ENCODE measurements around the gene FRAT2.

Gene FRAT2

DNA sequence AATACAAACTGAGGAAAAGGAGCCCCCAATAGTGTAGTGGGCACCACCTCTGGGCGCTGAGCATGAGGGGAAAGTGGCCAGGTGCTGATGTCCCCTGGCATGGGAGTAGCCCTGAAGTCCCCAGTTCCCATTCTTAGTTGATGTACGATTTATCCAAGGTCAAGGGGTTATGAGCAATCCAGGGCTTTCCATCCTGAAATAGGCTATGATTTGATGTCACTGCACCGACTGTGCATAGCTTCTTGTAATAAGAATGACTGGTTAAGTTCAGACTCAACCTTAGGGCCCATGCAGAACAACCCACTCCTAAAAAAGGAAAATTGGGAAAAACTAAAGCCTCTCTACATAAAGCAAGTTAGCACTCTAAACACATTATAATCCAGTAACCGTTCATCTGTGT lies 11.0 kb downstream of the FRAT2 start:
- DNase-seq, result no peak

DNA sequence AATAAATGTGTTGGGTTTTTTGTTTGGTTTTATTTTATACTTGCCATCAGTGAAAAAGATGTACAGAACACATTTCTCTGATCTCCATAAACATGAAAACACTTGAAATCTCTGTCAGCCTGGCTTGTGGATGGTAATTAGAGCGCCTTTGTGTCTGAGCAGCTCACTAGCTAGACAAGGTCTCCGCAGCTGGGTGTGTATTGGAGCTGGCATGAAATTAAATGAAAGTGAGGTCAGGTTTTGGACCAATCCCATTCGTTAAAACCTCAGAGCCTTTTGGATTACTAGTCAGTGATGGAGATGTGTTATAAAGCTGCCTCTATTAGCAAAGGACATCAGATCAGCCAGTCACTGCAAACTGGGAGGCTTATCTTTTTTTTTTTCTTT lies 12.7 kb downstream of the FRAT2 start:
- DNase-seq, result no peak

DNA sequence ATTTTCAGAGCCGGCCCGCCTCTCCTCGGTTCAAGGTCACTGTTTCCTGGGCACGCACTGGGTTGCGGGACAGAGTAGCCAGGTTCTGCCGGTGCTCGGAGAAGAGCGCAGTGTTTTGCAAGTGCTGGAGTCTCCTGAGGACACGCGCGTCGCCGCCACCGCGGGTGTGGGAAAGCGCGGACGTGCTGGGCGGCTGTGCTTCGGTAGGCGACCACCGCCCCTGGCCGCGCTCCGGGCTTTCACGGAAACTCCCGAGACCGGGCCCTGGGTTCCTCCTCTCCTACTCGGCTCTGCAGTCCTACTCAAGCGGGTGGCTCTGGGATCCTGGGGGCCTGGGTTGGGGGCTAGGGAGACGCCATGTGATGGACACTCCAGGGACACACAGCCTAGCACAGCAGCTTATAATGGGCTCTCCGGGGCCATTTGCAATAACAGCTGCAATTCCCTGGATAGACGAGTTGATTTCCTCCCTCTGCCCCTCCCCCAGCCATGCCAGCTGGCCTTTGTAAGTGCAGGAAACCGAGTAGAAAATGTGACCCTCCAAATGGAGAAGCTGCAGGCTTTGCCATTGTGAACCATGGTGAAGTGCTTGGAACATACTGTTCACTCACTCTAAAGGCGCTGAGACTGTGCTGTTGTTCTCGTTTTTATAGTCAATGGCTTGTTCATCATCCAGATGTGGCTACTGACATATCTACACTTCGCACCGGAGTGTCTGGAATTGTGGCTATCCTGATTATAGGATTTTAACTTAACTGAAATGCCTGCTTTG lies 13.3 kb downstream of the FRAT2 start:
- DNase-seq, result no peak

GRCh38 chr10:97320480-97321031 lies 14.0 kb downstream of the FRAT2 start:
- peak; percentile 25 for DNase-seq

DNA sequence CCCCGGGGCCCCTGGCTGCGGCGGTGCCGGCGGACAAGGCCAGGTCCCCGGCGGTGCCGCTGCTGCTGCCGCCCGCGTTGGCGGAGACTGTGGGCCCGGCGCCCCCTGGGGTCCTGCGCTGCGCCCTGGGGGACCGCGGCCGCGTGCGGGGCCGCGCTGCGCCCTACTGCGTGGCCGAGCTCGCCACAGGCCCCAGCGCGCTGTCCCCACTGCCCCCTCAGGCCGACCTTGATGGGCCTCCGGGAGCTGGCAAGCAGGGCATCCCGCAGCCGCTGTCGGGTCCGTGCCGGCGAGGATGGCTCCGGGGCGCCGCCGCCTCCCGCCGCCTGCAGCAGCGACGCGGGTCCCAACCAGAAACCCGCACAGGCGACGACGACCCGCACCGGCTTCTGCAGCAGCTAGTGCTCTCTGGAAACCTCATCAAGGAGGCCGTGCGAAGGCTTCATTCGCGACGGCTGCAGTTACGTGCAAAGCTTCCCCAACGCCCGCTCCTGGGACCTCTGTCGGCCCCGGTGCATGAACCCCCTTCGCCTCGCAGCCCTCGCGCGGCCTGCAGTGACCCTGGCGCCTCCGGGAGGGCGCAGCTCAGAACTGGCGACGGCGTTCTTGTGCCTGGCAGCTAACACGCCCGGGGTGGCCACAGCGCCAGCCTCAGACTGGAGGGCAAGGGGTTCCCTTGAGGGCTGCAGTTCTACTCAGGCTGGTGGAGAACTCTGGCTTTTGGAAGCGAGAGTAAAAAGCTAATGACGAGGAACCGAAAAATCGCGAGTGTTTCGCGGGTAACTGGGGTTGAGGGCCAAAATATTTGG lies 14.7 kb downstream of the FRAT2 start:
- peak; percentile 62 for DNase-seq

- DNase-seq, result peak; percentile 87
Observed at GRCh38 chr10:97318772-97319651, 15.5 kb downstream of the FRAT2 start, which contains the start of gene FRAT1. FRAT1 (plus strand) TSS chr10:97319271; CDS start chr10:97319454, 183 bp downstream.

DNA sequence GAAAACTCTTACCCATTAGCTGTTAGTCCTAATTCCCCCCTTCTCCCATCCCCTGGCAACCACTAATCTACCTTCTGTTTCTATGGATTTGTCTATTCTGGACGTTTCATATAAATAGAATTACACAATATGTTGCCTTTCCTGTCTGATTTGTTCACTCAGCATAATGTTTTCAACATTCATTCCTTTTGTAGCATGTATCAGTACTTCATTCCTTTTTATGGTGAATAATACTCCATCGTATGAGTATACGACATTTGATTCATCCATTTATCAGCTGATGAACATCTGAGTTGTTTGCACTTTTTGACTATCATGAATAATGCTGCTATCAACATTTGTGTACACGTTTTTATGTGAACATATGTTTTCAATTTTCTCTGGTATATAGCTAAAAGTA lies 19.9 kb downstream of the FRAT2 start:
- no peak for DNase-seq

- DNase-seq, result no peak
Observed at GRCh38 chr10:97312897-97313296, 21.6 kb downstream of the FRAT2 start.

DNA sequence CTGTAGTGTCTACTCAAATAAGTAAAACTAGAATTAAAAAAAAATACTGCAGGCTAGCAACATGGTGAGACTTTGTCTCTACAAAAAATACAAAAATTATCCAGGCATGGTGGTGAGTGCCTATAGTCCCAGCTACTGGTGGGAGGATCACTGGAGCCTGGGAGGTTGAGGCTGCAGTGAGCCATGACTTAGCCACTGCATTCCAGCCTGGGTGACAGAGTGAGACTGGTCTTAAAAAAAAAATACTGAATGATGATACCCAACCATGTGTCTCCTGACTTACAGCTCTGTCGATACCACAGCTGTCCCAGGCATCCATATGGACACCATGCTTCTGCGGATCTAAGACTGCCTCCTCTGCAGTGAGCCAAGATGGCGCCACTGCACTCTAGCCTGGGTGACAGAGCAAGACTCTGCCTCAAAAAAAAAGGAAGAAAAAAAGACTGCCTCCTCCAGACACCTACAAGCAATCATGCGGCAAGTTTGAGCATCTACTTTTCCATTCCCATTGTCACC lies 23.4 kb downstream of the FRAT2 start:
- DNase-seq, result no peak

DNA sequence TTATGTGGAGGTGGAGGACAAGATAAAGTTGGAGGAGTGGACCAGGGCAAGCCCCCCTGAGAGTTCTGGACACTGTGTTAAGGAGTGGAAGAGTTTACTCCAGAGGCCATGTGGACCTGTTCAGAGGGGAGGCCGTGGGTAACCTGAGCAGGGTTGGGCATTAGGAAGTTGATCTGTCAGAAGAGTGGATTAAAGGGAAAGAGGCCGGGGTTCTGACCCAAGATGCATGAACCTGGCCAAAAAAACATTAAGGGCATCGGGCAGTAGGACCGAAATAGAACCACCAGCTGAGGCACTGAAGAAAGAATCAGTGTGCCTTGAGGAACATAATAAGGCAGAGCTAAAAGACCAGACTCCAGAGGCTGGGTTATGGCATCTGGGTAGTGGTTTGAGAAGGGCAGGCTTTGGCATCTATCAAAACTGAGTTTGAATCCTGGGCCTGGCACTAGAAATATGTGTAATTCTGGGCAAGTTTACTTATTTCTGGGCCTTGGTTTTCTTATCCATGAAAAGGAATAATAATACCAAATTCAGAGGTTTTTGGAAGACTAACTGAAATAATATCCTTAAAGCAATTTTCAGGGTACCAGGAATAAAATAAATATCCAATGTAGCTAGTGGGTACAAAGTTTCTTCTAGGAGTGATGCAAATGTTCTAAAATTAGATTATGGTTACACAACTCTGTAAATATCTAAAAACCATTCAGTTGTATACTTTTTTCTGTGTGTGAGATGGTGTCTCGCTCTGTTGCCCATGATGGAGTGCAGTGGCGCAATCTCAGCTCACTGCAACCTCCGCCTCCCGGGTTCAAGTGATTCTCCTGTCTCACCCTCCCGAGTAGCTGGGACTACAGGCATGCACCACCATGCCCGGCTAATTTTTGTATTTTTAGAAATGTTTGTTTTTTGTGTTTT lies 26.4 kb downstream of the FRAT2 start:
- DNase-seq, result no peak

GRCh38 chr10:97307441-97307840 lies 27.1 kb downstream of the FRAT2 start:
- DNase-seq, result no peak

DNA sequence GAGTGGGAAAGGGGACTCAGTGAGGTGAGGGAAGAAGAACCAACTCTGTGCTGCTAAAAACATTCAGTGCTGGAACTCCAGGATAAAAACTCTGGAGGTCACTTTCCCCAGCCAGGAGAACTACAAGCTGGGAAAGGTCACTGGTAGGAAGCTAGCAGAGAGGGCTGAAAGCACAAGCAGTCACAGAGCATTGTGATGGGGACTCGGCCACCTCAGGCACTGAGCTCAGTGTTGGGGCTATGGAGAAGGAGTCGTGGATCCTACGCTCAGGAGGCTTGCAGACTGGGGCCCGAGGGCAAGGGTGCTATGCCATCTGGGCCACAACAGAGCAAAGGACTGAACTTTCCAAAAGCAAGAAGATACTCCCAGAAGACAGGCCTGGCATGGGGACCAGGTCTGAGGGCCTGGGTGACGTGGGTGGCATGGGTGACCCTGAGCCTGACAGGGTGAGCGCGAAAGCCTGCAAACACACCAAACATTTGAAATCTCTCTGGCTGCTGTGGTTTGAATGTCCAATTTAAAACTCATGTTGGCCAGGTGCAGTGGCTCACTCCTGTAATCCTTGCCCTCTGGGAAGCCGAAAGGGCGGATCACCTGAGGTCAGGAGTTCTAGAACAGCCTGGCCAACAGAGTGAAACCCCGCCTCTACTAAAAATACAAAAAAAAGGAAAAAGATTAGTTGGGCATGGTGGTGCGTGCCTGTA lies 32.3 kb downstream of the FRAT2 start:
- DNase-seq, result no peak

DNA sequence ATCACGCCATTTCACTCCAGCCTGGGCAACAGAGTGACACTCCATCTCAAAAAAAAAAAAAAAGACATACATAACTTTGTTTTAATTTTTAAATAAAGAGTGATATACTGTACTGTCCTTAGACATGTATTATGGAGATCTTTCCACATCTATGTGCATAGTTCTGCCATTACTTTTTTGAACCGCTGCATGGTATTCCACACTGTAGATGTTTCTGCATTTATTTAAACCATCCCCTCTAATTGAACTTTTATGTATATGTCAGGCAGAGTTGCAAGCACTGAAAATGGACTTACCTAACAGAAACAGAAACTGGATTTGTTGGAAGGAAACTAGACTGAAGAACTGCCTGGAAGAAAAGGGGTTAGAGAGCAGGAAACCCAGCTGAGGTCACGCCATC lies 33.5 kb downstream of the FRAT2 start:
- DNase-seq, result no peak

DNA sequence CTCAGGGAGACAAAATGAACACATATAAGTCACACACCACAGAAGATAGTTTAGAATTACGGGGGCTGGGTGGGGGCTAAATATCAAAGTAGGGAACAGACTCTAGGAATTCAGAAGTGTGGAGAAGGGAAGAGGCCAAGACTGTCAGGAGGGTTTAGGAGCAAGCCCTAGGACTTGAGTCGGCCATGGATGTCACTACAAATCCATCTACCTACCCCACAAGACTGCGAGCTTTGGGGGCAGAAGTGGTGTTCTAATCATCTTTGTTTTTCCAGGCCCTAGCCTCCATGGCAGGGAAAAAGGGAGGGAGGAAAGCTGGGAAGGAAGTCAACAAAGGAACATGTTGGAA lies 36.3 kb downstream of the FRAT2 start:
- DNase-seq, result no peak

- DNase-seq, result no peak
Observed at GRCh38 chr10:97297556-97298222, 36.8 kb downstream of the FRAT2 start.

DNA sequence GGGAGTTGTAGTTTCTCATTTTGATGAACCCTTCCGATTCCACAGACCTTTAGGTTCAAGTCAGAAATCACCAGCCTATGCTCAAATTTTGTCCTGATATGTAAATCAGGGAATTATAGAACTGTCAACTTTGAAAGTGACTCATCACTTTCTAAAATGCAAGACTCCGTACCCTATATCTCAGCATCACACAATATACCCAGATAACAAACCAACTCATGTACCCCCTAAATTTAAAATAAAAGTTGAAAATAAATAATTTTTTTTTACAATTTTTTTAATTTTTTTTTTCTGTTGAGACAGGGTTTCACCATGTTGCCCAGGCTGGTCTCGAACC lies 41.7 kb downstream of the FRAT2 start:
- DNase-seq, result no peak

DNA sequence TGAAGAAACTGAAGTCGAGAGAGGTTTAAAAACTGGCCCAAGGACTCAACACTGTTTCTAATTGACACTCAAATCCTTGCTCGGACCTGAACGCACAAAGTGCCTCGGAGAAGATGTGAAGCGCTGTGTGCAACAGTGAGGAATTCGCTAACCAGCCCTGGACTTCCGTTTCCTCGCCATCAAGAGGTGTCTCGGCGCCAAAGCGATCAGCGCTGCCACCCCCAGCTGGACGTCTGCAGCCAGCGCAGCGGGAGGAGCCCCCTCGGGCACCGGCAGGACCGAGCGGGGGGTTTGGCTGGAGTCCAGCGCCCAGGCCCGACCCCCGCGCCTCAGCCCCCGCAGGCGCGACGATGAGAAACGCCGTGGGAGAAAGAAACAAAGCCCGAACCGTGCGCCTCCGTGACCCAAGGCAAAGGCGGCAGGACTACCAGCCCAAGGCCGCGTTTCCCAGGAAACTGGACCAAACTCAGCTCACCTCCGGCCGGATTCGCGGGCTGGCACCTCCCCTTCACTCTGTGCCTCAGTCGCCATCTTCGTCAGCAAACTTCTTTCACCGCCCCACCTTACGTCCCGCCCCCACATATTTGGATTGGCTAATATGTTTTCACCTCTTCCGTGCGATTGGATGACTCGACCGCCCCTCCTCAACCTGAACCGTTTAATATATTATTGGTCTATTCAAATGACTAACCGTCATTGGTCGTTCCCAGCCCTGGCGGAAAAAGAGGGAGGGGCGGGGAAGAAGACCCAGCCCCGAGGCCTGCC lies 42.2 kb downstream of the FRAT2 start, which contains the start of gene ARHGAP19:
ARHGAP19 (minus strand) TSS at position 541 of the 765 bp plus-strand sequence; CDS start at position 531, 10 bp downstream.
- peak; percentile 95 for DNase-seq

DNA sequence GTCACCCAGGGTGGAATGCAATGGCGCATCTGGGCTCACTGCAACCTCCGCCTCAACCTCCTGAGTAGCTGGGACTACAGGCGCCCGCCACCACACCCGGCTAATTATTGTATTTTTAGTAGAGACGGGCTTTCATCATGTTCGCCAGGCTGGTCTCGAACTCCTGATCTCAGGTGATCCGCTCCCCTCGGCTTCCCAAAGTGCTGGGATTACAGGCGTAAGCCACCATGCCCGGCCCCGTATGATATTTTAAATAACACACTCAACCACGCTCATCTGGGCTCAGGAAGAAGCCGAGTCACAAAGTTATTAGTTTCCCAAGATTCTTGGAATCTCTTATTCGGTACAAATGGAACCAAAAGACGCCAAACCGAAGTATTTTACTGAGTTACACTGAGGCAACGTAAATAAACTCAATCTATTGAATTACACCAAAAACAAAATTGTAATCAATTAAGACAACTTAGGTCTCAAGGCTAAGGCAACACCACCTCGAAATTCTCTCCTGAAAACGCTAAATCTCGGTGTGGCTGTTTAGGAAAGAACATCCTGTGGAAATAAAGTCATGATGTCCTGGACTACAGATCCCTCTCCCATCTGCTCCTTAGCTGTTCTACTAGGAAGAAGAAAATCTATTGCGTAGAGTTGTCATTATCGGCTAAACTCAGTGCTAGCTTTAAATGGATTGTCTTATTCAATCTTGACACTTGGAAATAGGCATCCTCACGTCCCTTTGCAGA lies 43.0 kb downstream of the FRAT2 start:
- DNase-seq, result no peak

All from stimulated activated CD4-positive, alpha-beta T cell treated with anti-CD3 and anti-CD28 coated beads, Interleukin-4, amount 100 ng/mL, for 24 hours (primary cell).